ENCODE data around the gene EYS.

Gene EYS

GRCh38 chr6:64146876-64147275, 1560.2 kb downstream of the EYS start:
- Histone ChIP-seq H3K36me3 (replicated peaks; ENCODE audit: insufficient read depth, low read length) (no peaks in the 10 kb centered on the region), H3F3A (ENCODE audit: insufficient read depth, low read length) (no peaks in the 10 kb centered on the region), H2AFZ (ENCODE audit: low read length) (no peak overlapping the region), H3K9me3 (replicated peaks; ENCODE audit: insufficient read depth, low read length) (no peaks in the 10 kb centered on the region), H3K4me2 (ENCODE audit: low read depth, low read length) (no peak overlapping the region), H3K9me2 (replicated peaks; ENCODE audit: insufficient read depth, low read length) (no peaks in the 10 kb centered on the region), H4K20me1 (ENCODE audit: insufficient read depth, low read length) (no peaks in the 10 kb centered on the region), H3K4me1 (ENCODE audit: low read length) (no peaks in the 10 kb centered on the region), H3K27me3 (replicated peaks; ENCODE audit: insufficient read depth, low read length) (no peaks in the 10 kb centered on the region), H3K9ac (ENCODE audit: low read length) (no peak overlapping the region), H3K79me2 (ENCODE audit: low read length) (no peaks in the 10 kb centered on the region), H3K27ac (ENCODE audit: low read length) (no peak overlapping the region), H3K4me3 (ENCODE audit: low read length) (no peak overlapping the region)
- no peak for DNase-seq
- TF ChIP-seq EZH2phosphoT487 (IDR thresholded peaks at IDR 0.05; ENCODE audit: low read length) (no peak), EZH2 (optimal IDR thresholded peaks at IDR 0.05; ENCODE audit: low read depth, low read length) (no peak), CTCF (IDR thresholded peaks at IDR 0.05; ENCODE audit: low read length) (no peak)

- no peak overlapping the region for H3K4me2 ChIP-seq (ENCODE audit: low read depth, low read length)
- no peak overlapping the region for H2AFZ ChIP-seq (ENCODE audit: low read length)
- H3K9ac ChIP-seq (ENCODE audit: low read length): no peak overlapping the region
- no peak for DNase-seq
- no peak overlapping the region for H3K27ac ChIP-seq (ENCODE audit: low read length)
- no peak overlapping the region for H3K4me3 ChIP-seq (ENCODE audit: low read length)
- no peaks in the 10 kb centered on the region for H4K20me1 ChIP-seq (ENCODE audit: insufficient read depth, low read length)
- H3K27me3 ChIP-seq (replicated peaks; ENCODE audit: insufficient read depth, low read length): no peaks in the 10 kb centered on the region
- no peaks in the 10 kb centered on the region for H3K9me2 ChIP-seq (replicated peaks; ENCODE audit: insufficient read depth, low read length)
- TF ChIP-seq EZH2phosphoT487 (IDR thresholded peaks at IDR 0.05; ENCODE audit: low read length) (no peak), CTCF (IDR thresholded peaks at IDR 0.05; ENCODE audit: low read length) (no peak), EZH2 (optimal IDR thresholded peaks at IDR 0.05; ENCODE audit: low read depth, low read length) (no peak)
- H3K9me3 ChIP-seq (replicated peaks; ENCODE audit: insufficient read depth, low read length): no peaks in the 10 kb centered on the region
- H3K79me2 ChIP-seq (ENCODE audit: low read length): no peaks in the 10 kb centered on the region
- no peaks in the 10 kb centered on the region for H3F3A ChIP-seq (ENCODE audit: insufficient read depth, low read length)
- H3K4me1 ChIP-seq (ENCODE audit: low read length): no peaks in the 10 kb centered on the region
- no peaks in the 10 kb centered on the region for H3K36me3 ChIP-seq (replicated peaks; ENCODE audit: insufficient read depth, low read length)
These were observed 1560.9 kb downstream of the EYS start for GRCh38 chr6:64146094-64146493.

- Histone ChIP-seq H3K9me2 (replicated peaks; ENCODE audit: insufficient read depth, low read length) (no peaks in the 10 kb centered on the region), H3K36me3 (replicated peaks; ENCODE audit: insufficient read depth, low read length) (no peaks in the 10 kb centered on the region), H3K4me2 (ENCODE audit: low read depth, low read length) (no peak overlapping the region), H3F3A (ENCODE audit: insufficient read depth, low read length) (no peaks in the 10 kb centered on the region), H3K79me2 (ENCODE audit: low read length) (no peaks in the 10 kb centered on the region), H3K27me3 (replicated peaks; ENCODE audit: insufficient read depth, low read length) (no peaks in the 10 kb centered on the region), H3K4me3 (ENCODE audit: low read length) (no peak overlapping the region), H3K9me3 (replicated peaks; ENCODE audit: insufficient read depth, low read length) (no peaks in the 10 kb centered on the region), H3K27ac (ENCODE audit: low read length) (no peak overlapping the region), H3K9ac (ENCODE audit: low read length) (no peak overlapping the region), H4K20me1 (ENCODE audit: insufficient read depth, low read length) (no peaks in the 10 kb centered on the region), H2AFZ (ENCODE audit: low read length) (no peak overlapping the region), H3K4me1 (ENCODE audit: low read length) (no peaks in the 10 kb centered on the region)
- DNase-seq: no peak
- TF ChIP-seq EZH2phosphoT487 (IDR thresholded peaks at IDR 0.05; ENCODE audit: low read length): no peak
- no peak for TF ChIP-seq CTCF (IDR thresholded peaks at IDR 0.05; ENCODE audit: low read length)
- no peak for TF ChIP-seq EZH2 (optimal IDR thresholded peaks at IDR 0.05; ENCODE audit: low read depth, low read length)
These were observed 1561.4 kb downstream of the EYS start for GRCh38 chr6:64145658-64146057.

Measured in MM.1S (cell line).